Activated CD4-positive, alpha-beta T cell treated with anti-CD3 and anti-CD28 coated beads, Interleukin-2, amount 50 U/mL, for 1 hour (primary cell): ENCODE measurements around the gene POLR3H.

Experiments used
- DNase-seq: peaks from one replicate; pipeline ENCODE4 v3.0.0-alpha.2; 2020

Gene POLR3H

GRCh38 chr22:41480397-41480735, 63.9 kb downstream of the POLR3H start:
- DNase-seq = no peak

GRCh38 chr22:41479671-41480396, 64.4 kb downstream of the POLR3H start:
- DNase-seq = no peak

- DNase-seq = no peak
Measured at GRCh38 chr22:41478891-41479521, 65.3 kb downstream of the POLR3H start.

GRCh38 chr22:41478473-41478872, 65.8 kb downstream of the POLR3H start:
- no peak for DNase-seq
